OCI-LY3 (cell line): ENCODE data around the gene GSN.

Source experiments
- EZH2phosphoT487 ChIP-seq: fragments of 200-600 bp; shearing (Covaris generic); IDR thresholded peaks from 2 replicates; pipeline ENCODE4 v1.6.1; 2018; ENCODE audit warnings: antibody characterized with exemption, mixed run types, low read depth
- TF ChIP-seq, protein P1 (sequence below): fragments of 200-600, 300-600 bp; sonication (generic); IDR thresholded peaks from 2 replicates; pipeline ENCODE4 v1.5.1; 2014; ENCODE audit warnings: antibody characterized with exemption, low read length, low read depth

DNA sequence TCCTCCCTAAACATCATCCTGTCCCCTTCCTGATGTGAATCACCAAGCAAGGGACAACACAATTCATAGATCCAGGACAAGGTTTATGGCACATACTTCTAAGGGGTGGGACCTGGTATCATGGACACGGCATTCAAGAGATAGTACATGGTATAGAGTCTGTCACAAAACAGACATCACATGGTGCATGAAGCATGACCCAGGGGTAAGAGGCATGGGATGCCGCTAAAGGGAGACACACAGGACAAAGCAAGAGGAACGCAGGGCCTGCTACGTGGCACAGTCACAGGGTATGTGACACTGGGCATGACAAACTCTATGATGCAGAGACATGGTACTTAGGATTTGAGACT is 20.7 kb downstream of the GSN start:
- TF ChIP-seq, protein P1, sequence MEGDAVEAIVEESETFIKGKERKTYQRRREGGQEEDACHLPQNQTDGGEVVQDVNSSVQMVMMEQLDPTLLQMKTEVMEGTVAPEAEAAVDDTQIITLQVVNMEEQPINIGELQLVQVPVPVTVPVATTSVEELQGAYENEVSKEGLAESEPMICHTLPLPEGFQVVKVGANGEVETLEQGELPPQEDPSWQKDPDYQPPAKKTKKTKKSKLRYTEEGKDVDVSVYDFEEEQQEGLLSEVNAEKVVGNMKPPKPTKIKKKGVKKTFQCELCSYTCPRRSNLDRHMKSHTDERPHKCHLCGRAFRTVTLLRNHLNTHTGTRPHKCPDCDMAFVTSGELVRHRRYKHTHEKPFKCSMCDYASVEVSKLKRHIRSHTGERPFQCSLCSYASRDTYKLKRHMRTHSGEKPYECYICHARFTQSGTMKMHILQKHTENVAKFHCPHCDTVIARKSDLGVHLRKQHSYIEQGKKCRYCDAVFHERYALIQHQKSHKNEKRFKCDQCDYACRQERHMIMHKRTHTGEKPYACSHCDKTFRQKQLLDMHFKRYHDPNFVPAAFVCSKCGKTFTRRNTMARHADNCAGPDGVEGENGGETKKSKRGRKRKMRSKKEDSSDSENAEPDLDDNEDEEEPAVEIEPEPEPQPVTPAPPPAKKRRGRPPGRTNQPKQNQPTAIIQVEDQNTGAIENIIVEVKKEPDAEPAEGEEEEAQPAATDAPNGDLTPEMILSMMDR, result no peak
- no peak for TF ChIP-seq EZH2phosphoT487
